ENCODE results near the gene COX19.

COX19 gene

DNA sequence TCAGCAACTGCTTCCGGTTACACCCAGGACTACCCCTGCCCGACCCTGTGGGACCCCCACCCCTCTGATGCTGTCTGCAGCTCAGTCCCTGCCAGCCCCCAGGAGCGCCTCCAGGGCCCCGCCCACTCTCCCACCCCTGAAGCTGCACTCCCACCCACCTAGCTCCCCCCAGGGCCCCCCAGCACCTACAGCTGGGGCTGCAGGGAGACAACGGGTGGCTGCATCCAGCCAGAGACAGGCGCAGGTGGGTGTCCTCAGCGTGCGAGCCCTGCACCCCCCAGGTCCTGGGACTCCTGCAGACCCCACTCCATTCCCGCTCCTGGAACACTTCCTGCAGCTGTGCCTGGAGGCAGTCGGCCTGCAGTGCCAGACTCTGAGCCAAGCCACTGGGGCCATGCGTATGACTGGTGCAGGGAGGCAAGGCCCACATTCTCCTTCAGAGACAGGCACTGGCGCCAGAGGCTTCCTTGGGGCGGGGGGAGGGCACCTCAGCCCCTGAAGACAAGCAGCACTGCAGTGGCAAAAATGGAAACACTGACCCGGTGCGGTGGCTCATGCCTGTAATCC, 13.7 kb upstream of the COX19 start:
- DNase-seq (ENCODE audit: low read depth) = no peak
- TF ChIP-seq, protein P1, sequence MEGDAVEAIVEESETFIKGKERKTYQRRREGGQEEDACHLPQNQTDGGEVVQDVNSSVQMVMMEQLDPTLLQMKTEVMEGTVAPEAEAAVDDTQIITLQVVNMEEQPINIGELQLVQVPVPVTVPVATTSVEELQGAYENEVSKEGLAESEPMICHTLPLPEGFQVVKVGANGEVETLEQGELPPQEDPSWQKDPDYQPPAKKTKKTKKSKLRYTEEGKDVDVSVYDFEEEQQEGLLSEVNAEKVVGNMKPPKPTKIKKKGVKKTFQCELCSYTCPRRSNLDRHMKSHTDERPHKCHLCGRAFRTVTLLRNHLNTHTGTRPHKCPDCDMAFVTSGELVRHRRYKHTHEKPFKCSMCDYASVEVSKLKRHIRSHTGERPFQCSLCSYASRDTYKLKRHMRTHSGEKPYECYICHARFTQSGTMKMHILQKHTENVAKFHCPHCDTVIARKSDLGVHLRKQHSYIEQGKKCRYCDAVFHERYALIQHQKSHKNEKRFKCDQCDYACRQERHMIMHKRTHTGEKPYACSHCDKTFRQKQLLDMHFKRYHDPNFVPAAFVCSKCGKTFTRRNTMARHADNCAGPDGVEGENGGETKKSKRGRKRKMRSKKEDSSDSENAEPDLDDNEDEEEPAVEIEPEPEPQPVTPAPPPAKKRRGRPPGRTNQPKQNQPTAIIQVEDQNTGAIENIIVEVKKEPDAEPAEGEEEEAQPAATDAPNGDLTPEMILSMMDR (IDR thresholded peaks at IDR 0.05; ENCODE audit: insufficient read depth, low read depth, low read length, missing control alignments) = no peak
- H3K4me3 ChIP-seq (ENCODE audit: low read length) = no peak overlapping the region

DNA sequence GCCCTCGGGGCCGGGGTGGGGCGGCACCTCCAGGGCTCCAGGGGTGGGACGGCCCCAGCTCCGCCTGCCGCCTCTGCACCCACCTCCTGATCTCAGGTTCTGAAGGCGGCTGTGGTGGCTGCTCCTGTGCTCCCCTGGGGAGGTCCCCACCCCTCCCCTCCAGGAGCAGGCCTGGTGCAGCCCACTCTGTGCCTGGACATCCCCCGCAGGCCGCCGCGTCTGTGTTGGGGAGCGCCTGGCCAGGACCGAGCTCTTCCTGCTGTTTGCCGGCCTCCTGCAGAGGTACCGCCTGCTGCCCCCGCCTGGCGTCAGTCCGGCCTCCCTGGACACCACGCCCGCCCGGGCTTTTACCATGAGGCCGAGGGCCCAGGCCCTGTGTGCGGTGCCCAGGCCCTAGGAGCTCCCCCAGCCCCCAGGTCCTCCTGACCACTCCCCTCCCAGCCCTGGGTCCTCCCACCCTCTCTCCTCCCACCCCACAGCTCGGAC, 13.1 kb upstream of the COX19 start:
- no peak for DNase-seq (ENCODE audit: low read depth)
- H3K4me3 ChIP-seq (ENCODE audit: low read length) = no peak overlapping the region
- TF ChIP-seq, protein P1 (IDR thresholded peaks at IDR 0.05; ENCODE audit: insufficient read depth, low read depth, low read length, missing control alignments) = no peak

DNA sequence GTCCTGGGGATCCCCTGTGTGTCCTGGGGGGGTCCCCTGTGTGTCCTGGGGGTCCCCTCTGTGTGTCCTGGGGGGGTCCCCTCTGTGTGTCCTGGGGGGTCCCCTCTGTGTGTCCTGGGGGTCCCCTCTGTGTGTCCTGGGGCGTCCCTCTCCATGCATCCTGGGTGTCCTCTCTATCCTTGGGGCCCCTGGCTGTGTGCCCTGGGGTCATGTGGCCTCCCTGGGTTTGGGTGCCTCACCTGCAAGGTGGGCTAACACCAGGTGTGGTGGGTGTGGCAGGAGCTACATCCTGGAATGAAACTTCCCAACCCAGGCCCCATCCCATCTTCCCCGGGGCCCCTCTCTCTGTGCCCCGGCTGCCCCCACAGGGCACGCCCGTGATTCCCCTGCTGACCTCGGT, 12.6 kb upstream of the COX19 start:
- TF ChIP-seq, protein P1 (IDR thresholded peaks at IDR 0.05; ENCODE audit: insufficient read depth, low read depth, low read length, missing control alignments) = no peak
- DNase-seq (ENCODE audit: low read depth) = no peak
- H3K4me3 ChIP-seq (ENCODE audit: low read length) = no peak overlapping the region

GRCh38 chr7:986766-987751, 11.7 kb upstream of the COX19 start:
- TF ChIP-seq, protein P1 (IDR thresholded peaks at IDR 0.05; ENCODE audit: insufficient read depth, low read depth, low read length, missing control alignments) = no peak
- DNase-seq (ENCODE audit: low read depth) = no peak
- no peak overlapping the region for H3K4me3 ChIP-seq (ENCODE audit: low read length)

DNA sequence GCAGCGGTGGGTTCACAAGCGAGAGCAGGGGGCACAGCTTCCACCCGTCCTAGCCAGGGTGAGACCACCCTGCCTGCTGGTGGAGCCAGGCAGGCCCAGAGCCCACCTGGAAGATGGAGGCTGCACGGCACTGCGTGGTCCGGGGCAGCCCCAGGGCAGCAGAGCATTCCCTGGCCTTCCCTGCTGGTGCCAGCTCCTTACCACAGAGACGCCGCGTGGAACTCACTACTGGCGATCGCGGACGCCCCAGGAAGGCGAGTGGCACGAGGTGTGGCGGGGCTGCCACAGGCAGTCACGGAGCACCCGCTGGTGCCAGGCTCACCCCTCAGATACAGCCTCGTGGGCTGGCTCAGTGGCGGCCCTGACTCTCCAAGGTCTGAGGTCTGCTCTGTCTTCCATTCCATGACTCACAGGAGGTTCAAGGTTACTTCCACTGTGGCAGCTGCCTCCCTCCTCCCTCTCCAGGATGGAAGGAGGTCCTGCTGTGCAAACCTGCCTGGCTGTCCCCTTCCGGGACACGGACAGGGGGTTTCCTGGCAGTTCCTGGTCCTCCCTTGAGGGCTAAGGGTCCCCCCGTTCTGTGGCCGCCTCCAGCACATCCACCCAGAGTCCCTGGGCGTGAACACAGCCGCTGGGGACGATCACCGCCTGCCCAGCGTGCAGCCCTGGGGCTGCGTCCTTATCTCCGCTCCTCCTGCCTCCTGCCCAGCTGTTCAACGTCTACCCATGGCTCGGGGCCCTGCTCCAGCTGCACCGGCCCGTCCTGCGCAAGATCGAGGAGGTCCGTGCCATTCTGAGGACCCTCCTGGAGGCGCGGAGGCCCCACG, 10.8 kb upstream of the COX19 start:
- DNase-seq (ENCODE audit: low read depth) = peak; percentile 30
- TF ChIP-seq, protein P1 (IDR thresholded peaks at IDR 0.05; ENCODE audit: insufficient read depth, low read depth, low read length, missing control alignments) = no peak
- no peak overlapping the region for H3K4me3 ChIP-seq (ENCODE audit: low read length)

DNA sequence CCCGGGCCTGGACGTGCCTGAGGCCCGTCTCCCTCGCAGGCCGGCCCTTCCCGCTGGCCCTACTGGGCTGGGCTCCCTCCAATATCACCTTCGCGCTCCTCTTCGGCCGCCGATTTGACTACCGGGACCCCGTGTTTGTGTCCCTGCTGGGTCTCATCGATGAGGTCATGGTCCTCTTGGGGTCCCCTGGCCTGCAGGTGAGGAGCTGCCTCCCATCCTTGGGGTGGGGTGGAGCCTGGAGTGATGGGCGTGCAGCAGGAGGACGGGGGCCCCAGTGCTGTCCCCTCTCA, 9.7 kb upstream of the COX19 start:
- H3K4me3 ChIP-seq (ENCODE audit: low read length) = no peak overlapping the region
- TF ChIP-seq, protein P1 (IDR thresholded peaks at IDR 0.05; ENCODE audit: insufficient read depth, low read depth, low read length, missing control alignments) = no peak
- no peak for DNase-seq (ENCODE audit: low read depth)

Measured in epithelial cell of esophagus (primary cell).